GM18519 (cell line): Measurements from ENCODE around the gene ALDH1A2.
"Not testable (repeated sequence)": the region's sequence is repeated elsewhere in the genome, so short reads cannot be mapped to it uniquely, and the experiment has no call there.

Experiments
- ATAC-seq: cut with Tn5 transposase; IDR thresholded peaks from one replicate; pipeline ENCODE4 v1.9.1; 2021; ENCODE audit warnings: mild to moderate bottlenecking, moderate library complexity; ENCODE audit not compliant: unreplicated experiment, low FRiP score

ALDH1A2 gene

GRCh38 chr15:58045376-58045775, 20.1 kb downstream of the ALDH1A2 start:
- ATAC-seq: not testable (repeated sequence)

GRCh38 chr15:58044551-58044950, 21.0 kb downstream of the ALDH1A2 start:
- ATAC-seq: no peak

- no peak for ATAC-seq
Measured at GRCh38 chr15:58043192-58043903, 22.2 kb downstream of the ALDH1A2 start.

GRCh38 chr15:58042006-58042405, 23.5 kb downstream of the ALDH1A2 start:
- no peak for ATAC-seq

GRCh38 chr15:58040150-58040549, 25.4 kb downstream of the ALDH1A2 start:
- no peak for ATAC-seq

- no peak for ATAC-seq
Measured at GRCh38 chr15:58039079-58040035, 26.2 kb downstream of the ALDH1A2 start.

GRCh38 chr15:58038426-58039078, 27.0 kb downstream of the ALDH1A2 start:
- ATAC-seq: no peak

GRCh38 chr15:58037723-58038301, 27.7 kb downstream of the ALDH1A2 start:
- no peak for ATAC-seq

GRCh38 chr15:58036579-58036978, 28.9 kb downstream of the ALDH1A2 start:
- no peak for ATAC-seq

- not testable (repeated sequence) for ATAC-seq
Measured at GRCh38 chr15:58028392-58028791, 37.1 kb downstream of the ALDH1A2 start.

GRCh38 chr15:58026552-58026951, 39.0 kb downstream of the ALDH1A2 start:
- no peak for ATAC-seq

- no peak for ATAC-seq
Measured at GRCh38 chr15:58026051-58026450, 39.5 kb downstream of the ALDH1A2 start.

- ATAC-seq: no peak
Measured at GRCh38 chr15:58021332-58022230, 43.9 kb downstream of the ALDH1A2 start.

- no peak for ATAC-seq
Measured at GRCh38 chr15:58019503-58020376, 45.8 kb downstream of the ALDH1A2 start.

GRCh38 chr15:58017869-58018268, 47.6 kb downstream of the ALDH1A2 start:
- no peak for ATAC-seq

GRCh38 chr15:58016581-58017175, 48.8 kb downstream of the ALDH1A2 start:
- no peak for ATAC-seq

GRCh38 chr15:58015565-58015964, 49.9 kb downstream of the ALDH1A2 start:
- no peak for ATAC-seq

- ATAC-seq: no peak
Measured at GRCh38 chr15:58014470-58014869, 51.0 kb downstream of the ALDH1A2 start.
